Measurements from ENCODE around the gene CAMSAP2. TPM values are rescaled to one million over a fixed set of nuclear protein-coding genes. Genes with fewer than 3 reads are reported as not detected.

The CAMSAP2 gene
- total RNA-seq, 4 donors from 2014 or later, result 8.2 to 12.5 (median 9.1) TPM

DNA sequence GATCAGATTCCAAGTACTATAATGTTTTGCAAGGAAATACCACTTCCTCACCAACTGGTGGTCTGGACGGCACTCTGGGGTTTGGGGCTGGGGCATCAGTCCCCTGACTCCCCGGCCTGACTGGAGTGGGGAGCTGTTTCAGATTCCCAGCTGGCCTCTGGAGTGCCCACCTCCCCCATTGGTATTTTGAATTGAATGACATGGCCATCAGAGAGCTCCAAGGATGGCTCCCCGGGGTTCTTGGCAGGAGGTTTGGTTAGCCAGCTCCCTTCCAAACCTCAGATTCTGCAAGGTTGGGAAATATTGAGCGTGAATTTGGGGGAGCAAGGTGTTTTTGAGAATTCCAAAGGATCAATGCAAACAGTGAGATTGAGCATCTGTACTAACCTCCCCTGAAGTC is 153.9 kb downstream of the CAMSAP2 start:
- Histone ChIP-seq H3K36me3 (no peaks in the 10 kb centered on the region), H3K9me3 (no peaks in the 10 kb centered on the region), H3K4me1 (peaks cover 0 to 51% (median 38%) of the 10 kb centered on the region in 4 donors), H3K27me3 (peaks cover 14% of the 10 kb centered on the region), H3K27ac (peak overlapping the region; percentile 90 to 96 (median 91)), H3K4me3 (no peak overlapping the region)
- DNase-seq, result no peak
- intact Hi-C loops (cut with DNase I; ENCODE audit: low total_unique reads) (no loop called here), in situ Hi-C loops (cut with MboI; ENCODE audit: low pct_ligation_motif_present in 1 of 4, low pct_unique_long_range_greater_than_20kb in 1 of 4, low sequenced_read_pairs in 3 of 4) (loop anchor here in 1 of 4 donors (10.0 kb wide), 1 partner anchor 142 kb away; no protein-coding TSS in a partner anchor)
- 80% methylated on average over 4 of the region's 4 CpGs; no CpG with 5 or more reads in 1 of the 2 donors for WGBS, 2 donors (ENCODE audit: low coverage in 1 of 2)
- TF ChIP-seq POLR2AphosphoS5 (IDR thresholded peaks at IDR 0.05), result no peak
- TF ChIP-seq, protein P1, sequence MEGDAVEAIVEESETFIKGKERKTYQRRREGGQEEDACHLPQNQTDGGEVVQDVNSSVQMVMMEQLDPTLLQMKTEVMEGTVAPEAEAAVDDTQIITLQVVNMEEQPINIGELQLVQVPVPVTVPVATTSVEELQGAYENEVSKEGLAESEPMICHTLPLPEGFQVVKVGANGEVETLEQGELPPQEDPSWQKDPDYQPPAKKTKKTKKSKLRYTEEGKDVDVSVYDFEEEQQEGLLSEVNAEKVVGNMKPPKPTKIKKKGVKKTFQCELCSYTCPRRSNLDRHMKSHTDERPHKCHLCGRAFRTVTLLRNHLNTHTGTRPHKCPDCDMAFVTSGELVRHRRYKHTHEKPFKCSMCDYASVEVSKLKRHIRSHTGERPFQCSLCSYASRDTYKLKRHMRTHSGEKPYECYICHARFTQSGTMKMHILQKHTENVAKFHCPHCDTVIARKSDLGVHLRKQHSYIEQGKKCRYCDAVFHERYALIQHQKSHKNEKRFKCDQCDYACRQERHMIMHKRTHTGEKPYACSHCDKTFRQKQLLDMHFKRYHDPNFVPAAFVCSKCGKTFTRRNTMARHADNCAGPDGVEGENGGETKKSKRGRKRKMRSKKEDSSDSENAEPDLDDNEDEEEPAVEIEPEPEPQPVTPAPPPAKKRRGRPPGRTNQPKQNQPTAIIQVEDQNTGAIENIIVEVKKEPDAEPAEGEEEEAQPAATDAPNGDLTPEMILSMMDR (IDR thresholded peaks at IDR 0.05), result no peak

DNA sequence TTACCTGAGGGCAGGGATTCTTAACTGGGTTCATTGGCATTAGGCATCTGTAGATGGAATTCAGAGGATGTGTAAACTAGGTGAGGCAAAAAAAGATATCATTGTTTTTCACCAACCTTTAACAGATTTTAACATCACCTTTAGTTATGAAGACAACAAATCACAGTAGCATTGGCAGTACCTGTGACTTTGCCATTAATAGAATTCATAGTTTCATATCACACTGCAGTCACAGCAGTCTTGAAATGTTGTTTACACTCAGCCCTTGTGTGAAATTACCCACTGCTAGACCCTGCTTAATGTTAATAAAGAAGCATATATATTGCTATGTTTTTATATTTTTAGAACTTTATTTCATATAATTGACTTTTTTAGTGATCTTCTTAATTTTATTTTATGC is 154.3 kb downstream of the CAMSAP2 start:
- peaks cover 14% of the 10 kb centered on the region for H3K27me3 ChIP-seq
- H3K9me3 ChIP-seq, result no peaks in the 10 kb centered on the region
- intact Hi-C loops (cut with DNase I; ENCODE audit: low total_unique reads) (no loop called here), in situ Hi-C loops (cut with MboI; ENCODE audit: low pct_ligation_motif_present in 1 of 4, low pct_unique_long_range_greater_than_20kb in 1 of 4, low sequenced_read_pairs in 3 of 4) (loop anchor here in 1 of 4 donors (10.0 kb wide), 1 partner anchor 142 kb away; no protein-coding TSS in a partner anchor)
- TF ChIP-seq POLR2A (IDR thresholded peaks at IDR 0.05), result no peak
- TF ChIP-seq EP300 (IDR thresholded peaks at IDR 0.05; ENCODE audit: low read depth), result no peak
- TF ChIP-seq POLR2AphosphoS5 (IDR thresholded peaks at IDR 0.05), result no peak
- DNase-seq, result no peak
- H3K36me3 ChIP-seq, result no peaks in the 10 kb centered on the region
- peak overlapping the region in 1 of 4 donors; percentile 24 for H3K4me3 ChIP-seq
- peak overlapping the region; percentile 90 to 96 (median 91) for H3K27ac ChIP-seq
- H3K4me1 ChIP-seq, result peaks cover 0 to 56% (median 40%) of the 10 kb centered on the region in 4 donors

DNA sequence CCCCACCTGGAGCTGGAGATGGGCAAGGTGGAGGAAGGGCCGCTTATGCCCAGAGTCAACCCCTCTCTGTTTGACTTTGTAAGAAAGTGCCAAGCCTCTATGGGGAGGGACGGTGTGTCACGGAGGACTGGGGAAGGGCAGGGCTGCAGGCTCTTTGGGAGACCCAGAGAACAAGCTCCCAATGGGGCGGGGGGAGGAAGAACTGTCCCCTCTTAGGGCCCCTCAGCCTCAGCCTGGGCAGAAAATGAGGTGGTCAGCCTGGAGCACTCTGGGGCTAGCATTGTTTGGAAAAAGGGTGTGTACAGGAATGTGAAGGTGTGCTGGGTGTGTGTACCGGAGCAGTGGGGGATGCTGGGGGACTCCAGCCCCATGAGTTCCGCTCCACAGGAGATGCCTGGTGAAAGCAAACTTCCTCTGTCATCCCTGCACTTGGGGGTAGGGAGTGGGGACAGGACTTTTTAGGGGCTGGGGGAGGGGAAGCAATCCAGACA is 154.8 kb downstream of the CAMSAP2 start:
- TF ChIP-seq EP300 (IDR thresholded peaks at IDR 0.05; ENCODE audit: low read depth) (no peak), POLR2AphosphoS5 (IDR thresholded peaks at IDR 0.05) (peak in 1 of 3 donors; percentile 18), POLR2A (IDR thresholded peaks at IDR 0.05) (peak; percentile 33)
- TF ChIP-seq, protein P1 (IDR thresholded peaks at IDR 0.05), result no peak
- in situ Hi-C loops (cut with MboI; ENCODE audit: low pct_ligation_motif_present in 1 of 4, low pct_unique_long_range_greater_than_20kb in 1 of 4, low sequenced_read_pairs in 3 of 4), result loop anchor here in 1 of 4 donors (10.0 kb wide), 1 partner anchor 141 kb away; no protein-coding TSS in a partner anchor
- no peaks in the 10 kb centered on the region for H3K36me3 ChIP-seq
- WGBS, 2 donors (ENCODE audit: low coverage in 1 of 2), result 50 to 58% methylated on average over 1 to 6 of the region's 6 CpGs
- intact Hi-C loops (cut with DNase I; ENCODE audit: low total_unique reads), result no loop called here
- no peaks in the 10 kb centered on the region for H3K9me3 ChIP-seq
- H3K4me1 ChIP-seq, result peaks cover 0 to 59% (median 42%) of the 10 kb centered on the region in 4 donors
- H3K27me3 ChIP-seq, result peaks cover 14% of the 10 kb centered on the region
- H3K27ac ChIP-seq, result peak overlapping the region; percentile 90 to 96 (median 91)
- DNase-seq, result peak; percentile 57
- peak overlapping the region in 1 of 4 donors; percentile 62 for H3K4me3 ChIP-seq

DNA sequence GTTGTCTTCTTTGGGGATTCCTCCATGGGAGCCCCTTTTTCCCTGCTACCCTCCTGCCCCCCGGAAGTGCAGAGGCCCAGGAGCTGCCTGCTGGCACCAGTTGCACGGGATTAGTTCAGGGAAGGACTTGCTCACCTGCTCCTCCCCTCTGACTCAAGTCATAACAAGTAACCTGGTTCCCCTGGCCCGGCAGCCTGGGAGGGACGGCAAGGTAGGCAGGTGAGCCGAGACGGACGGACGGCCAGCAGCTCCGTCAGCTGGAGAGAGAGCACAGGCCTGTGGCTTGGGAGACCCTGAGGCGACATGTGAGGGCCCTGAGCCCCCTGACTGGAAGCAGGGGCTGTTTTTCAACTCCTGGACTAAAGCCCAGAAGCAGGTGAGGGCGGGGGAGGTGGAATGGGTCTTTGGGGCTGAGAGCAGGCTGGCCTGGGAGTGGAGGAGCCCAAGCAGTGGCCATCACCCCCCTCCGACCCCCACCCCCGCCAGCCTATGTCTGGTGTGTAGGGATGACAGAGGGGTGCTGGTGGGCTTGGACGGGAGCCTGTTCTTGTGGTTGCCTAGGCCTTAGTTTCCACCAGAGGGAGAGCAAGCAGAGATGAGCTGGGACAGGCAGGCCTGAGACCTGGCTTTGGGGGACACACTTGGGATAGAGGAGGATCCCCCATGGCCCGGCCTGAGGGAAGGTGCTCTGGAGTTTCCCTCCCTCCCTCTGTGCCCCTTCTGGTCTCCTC is 156.2 kb downstream of the CAMSAP2 start, which contains the start of gene INAVA:
INAVA (plus strand) TSS at position 189 of the 731 bp plus-strand sequence. CDS start 3,501 bp downstream, outside the sequence.
- peak within 1 kb of the TSS; percentile 35 to 62 (median 51) for H3K4me3 ChIP-seq
- peaks cover 14% of the 10 kb centered on the region for H3K27me3 ChIP-seq
- DNase-seq, result peak; percentile 88
- in situ Hi-C loops (cut with MboI; ENCODE audit: low pct_ligation_motif_present in 1 of 4, low pct_unique_long_range_greater_than_20kb in 1 of 4, low sequenced_read_pairs in 3 of 4), result loop anchor here in 1 of 4 donors (10.0 kb wide), 1 partner anchor 140 kb away; no protein-coding TSS in a partner anchor
- H3K36me3 ChIP-seq, result peaks cover 0 to 6% (median 0%) of the 10 kb centered on the region in 4 donors
- intact Hi-C loops (cut with DNase I; ENCODE audit: low total_unique reads), result no loop called here
- H3K27ac ChIP-seq, result peak within 1 kb of the TSS; percentile 90 to 96 (median 91)
- H3K4me1 ChIP-seq, result peaks cover 0 to 65% (median 46%) of the 10 kb centered on the region in 4 donors
- WGBS, 2 donors (ENCODE audit: low coverage in 1 of 2), result 73% methylated on average over 15 of the region's 15 CpGs; no CpG with 5 or more reads in 1 of the 2 donors
- H3K9me3 ChIP-seq, result no peaks in the 10 kb centered on the region
- TF ChIP-seq, protein P1 (IDR thresholded peaks at IDR 0.05), result peak in 3 of 5 experiments; percentile 6 to 50 (median 27)
- TF ChIP-seq EP300 (IDR thresholded peaks at IDR 0.05; ENCODE audit: low read depth) (no peak), POLR2AphosphoS5 (IDR thresholded peaks at IDR 0.05) (peak; percentile 82 to 98 (median 98)), POLR2A (IDR thresholded peaks at IDR 0.05) (peak; percentile 99)
